GM21737 (cell line): ENCODE measurements around the gene SLC25A53.
"Not testable (repeated sequence)": the region's sequence is repeated elsewhere in the genome, so short reads cannot be mapped to it uniquely, and the experiment has no call there.

Experiments
- ATAC-seq: cut with Tn5 transposase; IDR thresholded peaks from one replicate; pipeline ENCODE4 v1.9.1; 2021; ENCODE audit warnings: mild to moderate bottlenecking, moderate library complexity; ENCODE audit not compliant: unreplicated experiment

Gene SLC25A53

GRCh38 chrX:104075778-104076445 lies 80.9 kb downstream of the SLC25A53 start, which contains the start of gene TMSB15C:
TSS of gene TMSB15C (minus strand) at chrX:104076236.
- ATAC-seq = peak; percentile 98

- not testable (repeated sequence) for ATAC-seq
These were observed 94.2 kb downstream of the SLC25A53 start for GRCh38 chrX:104062636-104063035.

GRCh38 chrX:104054956-104055355 lies 101.9 kb downstream of the SLC25A53 start:
- ATAC-seq = not testable (repeated sequence)
